HepG2 (cell line): ENCODE results near the gene CDH23. TPM values are rescaled to one million over a fixed set of nuclear protein-coding genes. Genes with fewer than 3 reads are reported as not detected.

Source experiments
- ATAC-seq: fragments of 200-7000 bp; cut with Tn5 transposase; 3 replicates; pipeline ENCODE4 v1.9.1; 2020; ENCODE audit warnings: mild to moderate bottlenecking, moderate library complexity
- BruUV-seq: library from RNA; stranded (reverse); fragments of 400-500 nt; replicated peaks from 2 replicates; lab custom pipeline; 2021; lab: Mats Ljungman, UMichigan
- CTCF ChIA-PET: fragments of 300-600 bp; formaldehyde crosslinking; extraction: SDS; loops from one replicate; lab custom pipeline; 2021; ENCODE audit warnings: low total read pairs, inconsistent platforms, low intra/inter-chr PET ratio; lab: Yijun Ruan, JAX
- POLR2A ChIA-PET: fragments of 350-600 bp; sonication (Branson Sonifier 250); formaldehyde crosslinking; loops from one replicate; lab custom pipeline; 2020; ENCODE audit warnings: antibody characterized with exemption, inconsistent platforms; lab: Yijun Ruan, JAX
- DNase-seq: peaks from one replicate; pipeline ENCODE4 v3.0.0-alpha.2; 2015; ENCODE audit warnings: low spot score
- FAIRE-seq: peaks from 3 replicates; lab custom pipeline; 2011; peaks lifted over from hg19 to GRCh38; lab: Jason Lieb, UNC
- H2AFZ ChIP-seq: one replicate; pipeline ENCODE4 v1.6.1; 2011; ENCODE audit warnings: low read length, inconsistent platforms
- H3K27ac ChIP-seq: fragments of 300-600 bp; 3 replicates; pipeline ENCODE4 v1.8.0; 2011; ENCODE audit warnings: mixed run types, mild to moderate bottlenecking, mixed read lengths, low read length, inconsistent platforms; ENCODE audit not compliant: insufficient read depth; ENCODE audit errors: extremely low read length
- H3K27me3 ChIP-seq, 2 experiments: fragments of 200-600 bp in 1 of 2; 2 replicates in 1 of 2; 3 replicates in 1 of 2; pipeline versions ENCODE4 v1.6.0 to v1.8.0; 2011; ENCODE audit warnings: low read length in 2 of 2, mild to moderate bottlenecking in 2 of 2, moderate library complexity in 2 of 2, inconsistent platforms in 1 of 2; ENCODE audit not compliant: insufficient read depth in 2 of 2, control insufficient read depth in 1 of 2
- H3K36me3 ChIP-seq, 2 experiments: fragments of 200-600 bp in 1 of 2; replicated peaks in 1 of 2; 2 replicates in 1 of 2; 3 replicates in 1 of 2; pipeline versions ENCODE4 v1.5.1 to v1.8.0; 2011; ENCODE audit warnings: low read length in 2 of 2, inconsistent platforms in 1 of 2; ENCODE audit not compliant: insufficient read depth in 2 of 2, control insufficient read depth in 1 of 2
- H3K4me1 ChIP-seq: 2 replicates; pipeline ENCODE4 v1.5.1; 2012; ENCODE audit warnings: low read length, inconsistent platforms; ENCODE audit not compliant: insufficient read depth
- H3K4me2 ChIP-seq: 2 replicates; pipeline ENCODE4 v1.6.0; 2011; ENCODE audit warnings: low read depth, low read length, inconsistent platforms
- H3K4me3 ChIP-seq, 3 experiments: fragments of 200-600 bp in 1 of 3; sonication (generic), shearing (Covaris generic) in 1 of 3; replicated peaks in 1 of 3; 2 replicates each; pipeline ENCODE4 v1.5.1; 2011 to 2016; ENCODE audit warnings: low read length in 3 of 3, inconsistent platforms in 2 of 3, low read depth in 2 of 3, mild to moderate bottlenecking in 2 of 3, control low read depth in 1 of 3, mixed read lengths in 1 of 3; ENCODE audit not compliant: insufficient read depth in 1 of 3
- H3K79me2 ChIP-seq: one replicate; pipeline ENCODE4 v1.6.1; 2011; ENCODE audit warnings: low read length, inconsistent platforms; ENCODE audit not compliant: insufficient read depth
- H3K9ac ChIP-seq: 2 replicates; pipeline ENCODE4 v1.6.0; 2011; ENCODE audit warnings: mild to moderate bottlenecking, low read depth, low read length, inconsistent platforms; ENCODE audit not compliant: insufficient read depth
- H3K9me3 ChIP-seq: 2 replicates; pipeline ENCODE4 v1.5.1; 2012; ENCODE audit warnings: mild to moderate bottlenecking, low read length
- H4K20me1 ChIP-seq: 2 replicates; pipeline ENCODE4 v1.6.0; 2011; ENCODE audit warnings: inconsistent platforms, mild to moderate bottlenecking, low read length, moderate library complexity; ENCODE audit not compliant: insufficient read depth
- CCDC6 ChIP-seq: sonication (generic); formaldehyde crosslinking; IDR thresholded peaks from 2 replicates; pipeline ENCODE4 v1.8.1; 2022; ENCODE audit warnings: mild to moderate bottlenecking, missing genetic modification reagents, moderate library complexity
- EP300 ChIP-seq, 3 experiments: sonication (generic) in 1 of 3; formaldehyde crosslinking in 1 of 3; IDR thresholded peaks; 2 replicates each; pipeline versions ENCODE4 v1.5.1 to v1.6.1; 2011 to 2020; ENCODE audit warnings: low read depth in 2 of 3, low read length in 2 of 3, borderline replicate concordance in 1 of 3, improper control_type of control experiment in 1 of 3, mild to moderate bottlenecking in 1 of 3, missing genetic modification reagents in 1 of 3, moderate library complexity in 1 of 3
- ESRRA ChIP-seq: sonication (generic); formaldehyde crosslinking; IDR thresholded peaks from 2 replicates; pipeline ENCODE4 v1.5.1; 2020; ENCODE audit warnings: mild to moderate bottlenecking, low read depth, missing genetic modification reagents
- HNRNPL ChIP-seq: fragments of 200-400 bp; formaldehyde crosslinking; IDR thresholded peaks from 2 replicates; pipeline ENCODE4 v1.6.1; 2017; ENCODE audit warnings: mild to moderate bottlenecking, low read depth, low read length
- KDM2A ChIP-seq: sonication (generic); formaldehyde crosslinking; IDR thresholded peaks from 2 replicates; pipeline ENCODE4 v1.4.0; 2020; ENCODE audit warnings: low read depth, missing genetic modification reagents, borderline replicate concordance
- NFIB ChIP-seq: sonication (generic); formaldehyde crosslinking; IDR thresholded peaks from 2 replicates; pipeline ENCODE4 v1.9.0; 2021; ENCODE audit warnings: missing genetic modification reagents, mild to moderate bottlenecking, borderline replicate concordance
- PHB2 ChIP-seq: fragments of 450-650 bp; IDR thresholded peaks from 2 replicates; pipeline ENCODE4 v1.6.1; 2018; ENCODE audit not compliant: partially characterized antibody
- POGZ ChIP-seq: sonication (generic); formaldehyde crosslinking; IDR thresholded peaks from 2 replicates; pipeline ENCODE4 v1.4.0; 2020; ENCODE audit warnings: mild to moderate bottlenecking, missing genetic modification reagents
- RBM22 ChIP-seq: fragments of 200-400 bp; formaldehyde crosslinking; optimal IDR thresholded peaks from 2 replicates; pipeline ENCODE3; 2017; ENCODE audit warnings: mild to moderate bottlenecking, low read length, moderate library complexity
- RNF2 ChIP-seq: fragments of 450-650 bp; conservative IDR thresholded peaks from 2 replicates; pipeline ENCODE4 v1.6.1; 2016; ENCODE audit warnings: low read depth
- SRSF1 ChIP-seq: fragments of 200-400 bp; formaldehyde crosslinking; optimal IDR thresholded peaks from 2 replicates; pipeline ENCODE3; 2017; ENCODE audit warnings: mild to moderate bottlenecking, low read depth, low read length, moderate library complexity
- TRIM24 ChIP-seq: sonication (generic); formaldehyde crosslinking; IDR thresholded peaks from 2 replicates; pipeline ENCODE4 v1.8.0; 2022; ENCODE audit warnings: mild to moderate bottlenecking, missing genetic modification reagents
- ZNF274 ChIP-seq: sonication (generic); formaldehyde crosslinking; IDR thresholded peaks from 2 replicates; pipeline ENCODE4 v1.5.1; 2020; ENCODE audit warnings: mild to moderate bottlenecking, missing genetic modification reagents
- ZNF552 ChIP-seq: sonication (generic); formaldehyde crosslinking; IDR thresholded peaks from 2 replicates; pipeline ENCODE4 v1.9.0; 2022; ENCODE audit warnings: missing genetic modification reagents, mild to moderate bottlenecking, borderline replicate concordance
- ZNF660 ChIP-seq: sonication (generic); formaldehyde crosslinking; IDR thresholded peaks from 2 replicates; pipeline ENCODE4 v1.5.1; 2020; ENCODE audit warnings: mild to moderate bottlenecking, low read depth, missing genetic modification reagents, borderline replicate concordance
- ZNF878 ChIP-seq: sonication (generic); formaldehyde crosslinking; IDR thresholded peaks from 2 replicates; pipeline ENCODE4 v1.8.1; 2023; ENCODE audit warnings: mild to moderate bottlenecking, missing genetic modification reagents, moderate library complexity
- WGBS: methylation state at CpG from one replicate; pipeline ENCODE4 v1.1.6; 2017; ENCODE audit warnings: low lambda C conversion rate; 5-methylcytosine and 5-hydroxymethylcytosine counted together
- in situ Hi-C: cut with HindIII; loops from 2 replicates; pipeline ENCODE4 v1.10.0; 2017; ENCODE audit warnings: low pct_unique_long_range_greater_than_20kb; ENCODE audit not compliant: extremely low pct_ligation_motif_present
- intact Hi-C: fragments of 100-400 bp; cut with micrococcal nuclease; formaldehyde crosslinking; loops from one replicate; pipeline ENCODE4 v1.10.0; 2022; ENCODE audit not compliant: unreplicated experiment
- polyA plus RNA-seq, 8 experiments: library from polyadenylated mRNA; depleted of rRNA in 3 of 8; stranded (reverse) in 7 of 8; unstranded in 1 of 8; fragments of >200 nt; fragmentation: Illumina TruSeq in 4 of 8; extraction: Trizol in 4 of 8; gene quantifications; 2 replicates each; pipeline versions ENCODE4 v1.2.1 to v1.2.3, GENCODE V29; 2011 to 2016; ENCODE audit warnings: low read depth in 4 of 8, missing spikeins in 1 of 8, mixed read lengths in 1 of 8; ENCODE audit not compliant: insufficient read depth in 1 of 8
- total RNA-seq, 5 experiments: library from RNA; depleted of rRNA; stranded (reverse); fragments of >200 nt; fragmentation: Illumina TruSeq; extraction: Trizol; gene quantifications; 2 replicates each; pipeline ENCODE4 v1.2.3, GENCODE V29; 2016; ENCODE audit warnings: low read depth in 1 of 5

The CDH23 gene
- total and polyA plus RNA-seq, 2 of the 13 experiments (the other 11 are each of a cell fraction or from before 2014, with no cell fraction given), result 0.13 TPM; not detected in 1

GRCh38 chr10:71825217-71825616, 428.5 kb downstream of the CDH23 start (continued):
- TF ChIP-seq POGZ (CRISPR knock-in tag), result no peak
- TF ChIP-seq, all 625 proteins: peak for 0

GRCh38 chr10:71827852-71828251, 431.1 kb downstream of the CDH23 start:
- H3K27me3 ChIP-seq, result no peaks in the 10 kb centered on the region
- 98% methylated on average over 4 of the region's 6 CpGs for WGBS
- H3K27ac ChIP-seq, result no peak overlapping the region
- no peak overlapping the region for H3K9ac ChIP-seq
- BruUV-seq, result no TSS peak
- no peak overlapping the region for H2AFZ ChIP-seq
- no peaks in the 10 kb centered on the region for H3K4me1 ChIP-seq
- no peak for DNase-seq
- intact Hi-C loops, result no loop called here
- in situ Hi-C loops, result no loop called here
- no peak overlapping the region for H3K4me3 ChIP-seq
- FAIRE-seq, result no peak
- TF ChIP-seq RBM22 (peak; percentile 41), ZNF878 (no peak)
- TF ChIP-seq, all 625 proteins: peak for 1
- CTCF ChIA-PET, result no interaction called here
- POLR2A ChIA-PET, result no interaction called here
- H4K20me1 ChIP-seq, result peaks cover 9% of the 10 kb centered on the region; the same call in 1 of the 2 replicates
- no peaks in the 10 kb centered on the region for H3K9me3 ChIP-seq
- H3K4me2 ChIP-seq, result no peak overlapping the region
- H3K36me3 ChIP-seq, result peaks cover 57 to 89% of the 10 kb centered on the region in 2 experiments
- H3K79me2 ChIP-seq, result peaks cover 5% of the 10 kb centered on the region
- no peak for ATAC-seq

GRCh38 chr10:71828702-71829101, 432.0 kb downstream of the CDH23 start:
- 97% methylated on average over 6 of the region's 7 CpGs for WGBS
- in situ Hi-C loops (no loop called here), intact Hi-C loops (no loop called here)
- no peak for ATAC-seq
- H3K9ac ChIP-seq, result no peak overlapping the region
- ChIA-PET CTCF (interaction anchor here (0.7 kb wide), 1 partner anchor 1443 kb away, joined by 3 read pairs; no protein-coding TSS in a partner anchor), POLR2A (interaction anchor here (1.0 kb wide), 1 partner anchor 22 kb away, joined by 3 read pairs; the partner anchor contains the start of gene PSAP)
- no peak overlapping the region for H3K27ac ChIP-seq
- no peaks in the 10 kb centered on the region for H3K27me3 ChIP-seq
- no TSS peak for BruUV-seq
- H3K4me1 ChIP-seq, result no peaks in the 10 kb centered on the region
- H4K20me1 ChIP-seq, result peaks cover 13% of the 10 kb centered on the region; the same call in 1 of the 2 replicates
- peaks cover 14% of the 10 kb centered on the region for H3K79me2 ChIP-seq
- H3K9me3 ChIP-seq, result no peaks in the 10 kb centered on the region
- H3K4me3 ChIP-seq, result no peak overlapping the region
- DNase-seq, result no peak
- no peak overlapping the region for H2AFZ ChIP-seq
- FAIRE-seq, result no peak
- no peak overlapping the region for H3K4me2 ChIP-seq
- peaks cover 53 to 89% of the 10 kb centered on the region in 2 experiments for H3K36me3 ChIP-seq
- TF ChIP-seq NFIB (CRISPR knock-in tag) (no peak), ESRRA (no peak), ZNF660 (no peak), EP300 (IDR thresholded peaks at IDR 0.05; ENCODE audit: low read depth in 2 of 2, low read length in 2 of 2) (no peak), EP300 (CRISPR knock-in tag; IDR thresholded peaks at IDR 0.05; ENCODE audit: borderline replicate concordance) (no peak), SRSF1 (no peak), PHB2 (no peak), TRIM24 (CRISPR knock-in tag) (no peak), ZNF274 (no peak), KDM2A (no peak), RNF2 (no peak), ZNF552 (no peak), CCDC6 (CRISPR knock-in tag) (no peak), HNRNPL (no peak)
